ENCODE results near the gene NT5DC2. TPM values are rescaled to one million over a fixed set of nuclear protein-coding genes. Genes with fewer than 3 reads are reported as not detected.

The NT5DC2 gene
- polyA plus RNA-seq, 4 donors = 4.9 to 46.9 (median 23.8) TPM

DNA sequence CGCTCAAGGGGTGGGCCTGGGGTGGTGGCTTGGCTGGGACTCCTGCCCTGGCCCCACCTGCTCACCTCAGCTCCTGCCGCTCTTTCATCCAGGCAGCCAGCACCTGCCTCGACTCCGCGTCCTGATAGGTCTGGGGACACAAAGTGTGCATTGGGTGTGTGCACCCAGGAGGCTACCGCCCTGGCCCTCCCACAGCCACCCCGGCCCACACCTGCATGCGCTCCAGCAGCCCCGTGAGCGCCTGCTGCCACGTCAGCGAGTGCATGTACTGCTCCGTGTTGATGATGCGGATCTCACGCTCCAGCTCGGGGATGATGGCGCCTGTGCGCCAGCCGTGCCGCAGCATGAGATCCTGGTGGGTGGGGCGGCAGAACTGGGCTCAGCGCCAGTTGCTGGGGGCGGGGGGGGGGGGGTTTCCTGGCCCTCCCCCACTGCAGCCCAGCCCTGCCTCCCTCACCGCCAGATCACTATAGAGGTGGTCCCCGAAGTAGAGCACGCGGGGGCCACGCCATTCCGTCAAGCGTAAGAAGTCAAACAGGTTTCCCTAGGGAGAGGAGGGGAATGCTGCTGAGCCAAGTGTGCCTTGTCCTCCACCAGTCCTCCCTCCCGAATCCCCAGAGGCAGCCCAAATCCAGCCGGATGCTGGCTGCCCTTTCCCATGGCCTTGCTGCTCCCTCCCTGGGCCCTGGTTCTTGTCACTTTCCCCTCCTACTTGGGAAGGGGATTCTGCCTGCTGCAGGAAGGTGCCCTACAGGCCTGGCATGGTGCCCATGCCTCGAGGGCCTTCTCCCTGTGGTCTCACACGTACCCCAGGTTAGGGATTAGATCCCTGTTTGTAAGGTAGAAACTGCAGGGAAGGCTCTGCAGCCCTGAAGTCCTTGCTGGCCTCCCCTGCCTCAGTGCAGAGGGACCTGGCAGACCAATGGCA, 8.6 kb downstream of the NT5DC2 start:
- Histone ChIP-seq H3K9me3 (ENCODE audit: control insufficient read depth in 2 of 2, insufficient read depth in 1 of 2, low read depth in 1 of 2, low read length in 1 of 2) (no peaks in the 10 kb centered on the region), H3K27me3 (ENCODE audit: control insufficient read depth in 3 of 3, insufficient read depth in 3 of 3, low read length in 3 of 3) (no peaks in the 10 kb centered on the region), H3K4me1 (ENCODE audit: control insufficient read depth in 3 of 3, insufficient read depth in 2 of 3, low read depth in 1 of 3, low read length in 2 of 3) (no peaks in the 10 kb centered on the region), H3K4me3 (ENCODE audit: low read depth in 1 of 3, low read length in 3 of 3) (no peak overlapping the region), H3K36me3 (ENCODE audit: control insufficient read depth in 3 of 3, insufficient read depth in 2 of 3, low read depth in 1 of 3, low read length in 3 of 3) (peaks cover 0 to 70% (median 2%) of the 10 kb centered on the region in 3 donors), H3K27ac (ENCODE audit: low read depth in 1 of 3, low read length in 2 of 3) (peak overlapping the region in 1 of 3 donors; percentile 18)
- FAIRE-seq (no peak), DNase-seq (no peak)
- 78 to 87% (median 78%) methylated on average over 31 to 34 of the region's 34 CpGs for WGBS, 3 donors

DNA sequence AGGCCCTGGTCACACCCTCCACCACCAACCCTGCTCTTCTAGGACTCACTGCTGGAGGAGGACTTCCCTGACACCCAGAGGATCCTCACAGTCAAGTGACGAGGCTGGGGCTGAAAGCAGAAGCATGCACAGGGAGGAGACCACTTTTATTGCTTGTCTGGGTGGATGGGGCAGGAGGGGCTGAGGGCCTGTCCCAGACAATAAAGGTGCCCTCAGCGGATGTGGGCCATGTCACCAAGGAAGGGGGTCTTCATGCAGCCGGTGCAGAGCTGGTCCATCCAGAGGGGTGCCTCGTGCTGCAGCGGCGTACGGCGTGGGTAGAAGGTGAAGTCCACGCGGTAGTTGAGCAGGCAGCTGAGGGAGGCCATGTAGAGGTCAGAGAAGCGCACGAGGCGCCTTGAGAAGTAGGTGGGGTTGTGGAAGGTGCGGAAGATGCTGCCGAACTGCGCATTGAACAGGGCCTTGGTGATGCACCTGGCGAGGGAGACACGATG, 9.4 kb downstream of the NT5DC2 start:
- no peaks in the 10 kb centered on the region for H3K9me3 ChIP-seq (ENCODE audit: control insufficient read depth in 2 of 2, insufficient read depth in 1 of 2, low read depth in 1 of 2, low read length in 1 of 2)
- FAIRE-seq = no peak
- H3K36me3 ChIP-seq (ENCODE audit: control insufficient read depth in 3 of 3, insufficient read depth in 2 of 3, low read depth in 1 of 3, low read length in 3 of 3) = peaks cover 0 to 67% (median 2%) of the 10 kb centered on the region in 3 donors
- no peaks in the 10 kb centered on the region for H3K27me3 ChIP-seq (ENCODE audit: control insufficient read depth in 3 of 3, insufficient read depth in 3 of 3, low read length in 3 of 3)
- H3K4me3 ChIP-seq (ENCODE audit: low read depth in 1 of 3, low read length in 3 of 3) = no peak overlapping the region
- no peak overlapping the region for H3K27ac ChIP-seq (ENCODE audit: low read depth in 1 of 3, low read length in 2 of 3)
- 93 to 94% (median 93%) methylated on average over 18 of the region's 18 CpGs for WGBS, 3 donors
- no peak for DNase-seq
- H3K4me1 ChIP-seq (ENCODE audit: control insufficient read depth in 3 of 3, insufficient read depth in 2 of 3, low read depth in 1 of 3, low read length in 2 of 3) = no peaks in the 10 kb centered on the region

DNA sequence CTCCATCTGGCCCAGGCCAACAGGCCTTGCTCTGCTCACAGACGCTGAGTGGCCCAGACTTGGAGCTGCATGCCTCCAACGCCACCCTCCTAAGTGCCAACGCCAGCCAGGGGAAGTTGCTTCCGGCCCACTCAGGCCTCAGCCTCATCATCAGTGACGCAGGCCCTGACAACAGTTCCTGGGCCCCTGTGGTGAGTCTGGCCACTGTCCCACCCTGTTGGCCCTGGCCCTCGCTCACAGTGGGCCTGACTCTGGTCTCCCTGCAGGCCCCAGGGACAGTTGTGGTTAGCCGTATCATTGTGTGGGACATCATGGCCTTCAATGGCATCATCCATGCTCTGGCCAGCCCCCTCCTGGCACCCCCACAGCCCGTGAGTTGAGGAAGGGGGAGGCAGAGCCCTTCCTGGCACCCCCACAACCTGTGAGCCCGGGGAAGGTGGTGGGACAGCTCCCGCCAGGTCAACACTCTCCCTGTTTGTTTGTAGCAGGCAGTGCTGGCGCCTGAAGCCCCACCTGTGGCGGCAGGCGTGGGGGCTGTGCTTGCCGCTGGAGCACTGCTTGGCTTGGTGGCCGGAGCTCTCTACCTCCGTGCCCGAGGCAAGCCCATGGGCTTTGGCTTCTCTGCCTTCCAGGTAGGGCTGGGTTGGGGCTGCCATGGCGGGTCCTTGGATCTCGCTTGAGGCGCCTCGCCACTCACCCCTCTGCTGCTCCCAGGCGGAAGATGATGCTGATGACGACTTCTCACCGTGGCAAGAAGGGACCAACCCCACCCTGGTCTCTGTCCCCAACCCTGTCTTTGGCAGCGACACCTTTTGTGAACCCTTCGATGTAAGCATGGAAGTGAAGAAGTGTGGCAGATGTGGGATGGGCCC, 10.0 kb downstream of the NT5DC2 start:
- DNase-seq (no peak), FAIRE-seq (no peak)
- Histone ChIP-seq H3K4me1 (ENCODE audit: control insufficient read depth in 3 of 3, insufficient read depth in 2 of 3, low read depth in 1 of 3, low read length in 2 of 3) (peaks cover 0 to under 1% (median 0%) of the 10 kb centered on the region in 3 donors), H3K27me3 (ENCODE audit: control insufficient read depth in 3 of 3, insufficient read depth in 3 of 3, low read length in 3 of 3) (no peaks in the 10 kb centered on the region), H3K9me3 (ENCODE audit: control insufficient read depth in 2 of 2, insufficient read depth in 1 of 2, low read depth in 1 of 2, low read length in 1 of 2) (no peaks in the 10 kb centered on the region), H3K4me3 (ENCODE audit: low read depth in 1 of 3, low read length in 3 of 3) (no peak overlapping the region), H3K27ac (ENCODE audit: low read depth in 1 of 3, low read length in 2 of 3) (no peak overlapping the region), H3K36me3 (ENCODE audit: control insufficient read depth in 3 of 3, insufficient read depth in 2 of 3, low read depth in 1 of 3, low read length in 3 of 3) (peaks cover 0 to 61% (median under 1%) of the 10 kb centered on the region in 3 donors)
- WGBS, 3 donors = 93 to 97% (median 93%) methylated on average over 26 of the region's 26 CpGs

DNA sequence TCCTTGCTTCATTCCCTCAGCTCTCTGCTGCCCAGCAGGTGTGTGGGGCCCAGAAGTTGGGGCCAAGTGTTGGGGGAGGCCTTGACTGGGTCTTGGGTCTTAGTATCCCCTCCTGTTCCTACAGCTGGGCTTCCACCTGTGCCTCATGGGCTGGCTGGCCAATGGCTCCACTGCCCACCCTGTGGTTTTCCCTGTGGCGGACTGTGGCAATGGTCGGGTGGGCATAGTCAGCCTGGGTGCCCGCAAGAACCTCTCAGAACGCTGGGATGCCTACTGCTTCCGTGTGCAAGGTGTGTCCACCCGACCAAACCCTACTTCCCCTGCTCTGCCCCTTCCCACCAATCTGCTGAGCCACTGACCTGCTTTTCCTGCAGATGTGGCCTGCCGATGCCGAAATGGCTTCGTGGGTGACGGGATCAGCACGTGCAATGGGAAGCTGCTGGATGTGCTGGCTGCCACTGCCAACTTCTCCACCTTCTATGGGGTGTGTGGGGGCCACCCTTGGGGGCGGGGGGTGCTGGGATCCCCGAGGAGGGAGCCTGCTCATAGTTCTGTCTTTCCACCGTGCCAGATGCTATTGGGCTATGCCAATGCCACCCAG, 10.9 kb downstream of the NT5DC2 start:
- no peak overlapping the region for H3K4me3 ChIP-seq (ENCODE audit: low read depth in 1 of 3, low read length in 3 of 3)
- 84 to 91% (median 90%) methylated on average over 14 of the region's 14 CpGs for WGBS, 3 donors
- no peak for FAIRE-seq
- no peaks in the 10 kb centered on the region for H3K9me3 ChIP-seq (ENCODE audit: control insufficient read depth in 2 of 2, insufficient read depth in 1 of 2, low read depth in 1 of 2, low read length in 1 of 2)
- H3K36me3 ChIP-seq (ENCODE audit: control insufficient read depth in 3 of 3, insufficient read depth in 2 of 3, low read depth in 1 of 3, low read length in 3 of 3) = peaks cover 0 to 56% (median 0%) of the 10 kb centered on the region in 3 donors
- H3K27me3 ChIP-seq (ENCODE audit: control insufficient read depth in 3 of 3, insufficient read depth in 3 of 3, low read length in 3 of 3) = no peaks in the 10 kb centered on the region
- H3K27ac ChIP-seq (ENCODE audit: low read depth in 1 of 3, low read length in 2 of 3) = no peak overlapping the region
- no peak for DNase-seq
- H3K4me1 ChIP-seq (ENCODE audit: control insufficient read depth in 3 of 3, insufficient read depth in 2 of 3, low read depth in 1 of 3, low read length in 2 of 3) = peaks cover 0 to 6% (median 0%) of the 10 kb centered on the region in 3 donors

DNA sequence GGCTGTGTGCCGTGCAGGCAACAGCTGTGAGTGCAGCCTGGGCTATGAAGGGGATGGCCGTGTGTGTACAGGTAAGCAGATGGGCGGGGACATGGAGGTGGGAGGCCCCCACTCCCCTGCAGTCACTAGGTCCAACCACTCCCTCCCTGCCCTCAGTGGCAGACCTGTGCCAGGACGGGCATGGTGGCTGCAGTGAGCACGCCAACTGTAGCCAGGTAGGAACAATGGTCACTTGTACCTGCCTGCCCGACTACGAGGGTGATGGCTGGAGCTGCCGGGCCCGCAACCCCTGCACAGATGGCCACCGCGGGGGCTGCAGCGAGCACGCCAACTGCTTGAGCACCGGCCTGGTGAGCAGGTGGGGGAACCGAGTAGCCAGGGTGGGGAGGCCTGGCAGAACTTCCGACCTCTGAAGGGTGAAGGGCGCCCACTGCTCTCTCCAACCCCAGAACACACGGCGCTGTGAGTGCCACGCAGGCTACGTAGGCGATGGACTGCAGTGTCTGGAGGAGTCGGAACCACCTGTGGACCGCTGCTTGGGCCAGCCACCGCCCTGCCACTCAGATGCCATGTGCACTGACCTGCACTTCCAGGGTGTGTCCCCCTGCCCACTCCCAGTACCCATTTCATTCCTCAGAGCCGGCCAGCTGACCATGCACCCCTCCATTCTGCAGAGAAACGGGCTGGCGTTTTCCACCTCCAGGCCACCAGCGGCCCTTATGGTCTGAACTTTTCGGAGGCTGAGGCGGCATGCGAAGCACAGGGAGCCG, 11.6 kb downstream of the NT5DC2 start:
- H3K27me3 ChIP-seq (ENCODE audit: control insufficient read depth in 3 of 3, insufficient read depth in 3 of 3, low read length in 3 of 3) = no peaks in the 10 kb centered on the region
- H3K36me3 ChIP-seq (ENCODE audit: control insufficient read depth in 3 of 3, insufficient read depth in 2 of 3, low read depth in 1 of 3, low read length in 3 of 3) = peaks cover 0 to 49% (median 0%) of the 10 kb centered on the region in 3 donors
- FAIRE-seq (no peak), DNase-seq (no peak)
- H3K4me3 ChIP-seq (ENCODE audit: low read depth in 1 of 3, low read length in 3 of 3) = no peak overlapping the region
- H3K4me1 ChIP-seq (ENCODE audit: control insufficient read depth in 3 of 3, insufficient read depth in 2 of 3, low read depth in 1 of 3, low read length in 2 of 3) = peaks cover 0 to 6% (median 0%) of the 10 kb centered on the region in 3 donors
- 89 to 92% (median 91%) methylated on average over 32 to 33 of the region's 33 CpGs for WGBS, 3 donors
- H3K27ac ChIP-seq (ENCODE audit: low read depth in 1 of 3, low read length in 2 of 3) = no peak overlapping the region
- H3K9me3 ChIP-seq (ENCODE audit: control insufficient read depth in 2 of 2, insufficient read depth in 1 of 2, low read depth in 1 of 2, low read length in 1 of 2) = no peaks in the 10 kb centered on the region

DNA sequence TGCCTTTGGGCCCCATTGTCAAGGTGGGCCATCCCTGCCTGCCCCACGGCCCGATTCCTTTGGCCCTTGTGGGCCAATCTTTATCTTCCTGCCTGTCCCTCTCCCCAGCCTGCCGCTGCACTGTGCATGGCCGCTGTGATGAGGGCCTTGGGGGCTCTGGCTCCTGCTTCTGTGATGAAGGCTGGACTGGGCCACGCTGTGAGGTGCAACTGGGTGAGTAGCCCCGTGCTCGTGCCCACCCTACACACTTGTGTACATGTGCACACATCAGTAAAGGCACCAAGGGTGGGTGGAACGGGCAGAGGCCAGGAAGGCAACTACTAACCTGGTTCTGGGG, 12.2 kb downstream of the NT5DC2 start:
- no peaks in the 10 kb centered on the region for H3K27me3 ChIP-seq (ENCODE audit: control insufficient read depth in 3 of 3, insufficient read depth in 3 of 3, low read length in 3 of 3)
- peaks cover 0 to 6% (median 0%) of the 10 kb centered on the region in 3 donors for H3K4me1 ChIP-seq (ENCODE audit: control insufficient read depth in 3 of 3, insufficient read depth in 2 of 3, low read depth in 1 of 3, low read length in 2 of 3)
- FAIRE-seq = no peak
- H3K36me3 ChIP-seq (ENCODE audit: control insufficient read depth in 3 of 3, insufficient read depth in 2 of 3, low read depth in 1 of 3, low read length in 3 of 3) = peaks cover 0 to 44% (median 0%) of the 10 kb centered on the region in 3 donors
- WGBS, 3 donors = 88 to 89% (median 88%) methylated on average over 8 of the region's 8 CpGs
- DNase-seq = no peak
- no peaks in the 10 kb centered on the region for H3K9me3 ChIP-seq (ENCODE audit: control insufficient read depth in 2 of 2, insufficient read depth in 1 of 2, low read depth in 1 of 2, low read length in 1 of 2)
- no peak overlapping the region for H3K27ac ChIP-seq (ENCODE audit: low read depth in 1 of 3, low read length in 2 of 3)
- H3K4me3 ChIP-seq (ENCODE audit: low read depth in 1 of 3, low read length in 3 of 3) = no peak overlapping the region

DNA sequence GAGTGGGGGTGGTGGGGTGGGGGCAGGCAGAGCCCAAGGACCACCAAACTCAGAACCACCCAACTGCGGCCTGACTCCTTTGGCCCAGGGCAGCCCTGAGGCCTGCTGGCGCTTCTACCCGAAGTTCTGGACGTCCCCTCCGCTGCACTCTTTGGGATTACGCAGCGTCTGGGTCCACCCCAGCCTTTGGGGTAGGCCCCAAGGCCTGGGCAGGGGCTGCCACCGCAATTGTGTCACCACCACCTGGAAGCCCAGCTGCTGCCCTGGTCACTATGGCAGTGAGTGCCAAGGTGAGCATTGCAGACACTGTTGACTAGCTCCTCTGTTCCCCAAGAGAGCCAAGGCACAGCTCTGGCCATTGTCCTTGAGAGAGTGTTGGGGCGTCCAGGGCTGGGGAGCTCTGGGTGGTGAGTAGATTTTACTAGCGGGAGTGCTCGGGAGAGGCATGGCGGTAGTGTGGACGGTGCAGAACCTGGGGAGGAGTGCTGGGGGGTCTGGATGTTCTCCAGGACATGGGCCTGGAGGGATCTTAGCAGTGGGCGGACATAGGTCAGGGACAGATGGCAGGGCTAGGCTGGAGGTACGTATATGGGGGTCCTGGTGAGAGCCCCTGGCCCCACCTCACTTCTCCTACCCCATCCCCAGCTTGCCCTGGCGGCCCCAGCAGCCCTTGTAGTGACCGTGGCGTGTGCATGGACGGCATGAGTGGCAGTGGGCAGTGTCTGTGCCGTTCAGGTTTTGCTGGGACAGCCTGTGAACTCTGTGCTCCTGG, 12.8 kb downstream of the NT5DC2 start:
- DNase-seq (no peak), FAIRE-seq (no peak)
- Histone ChIP-seq H3K36me3 (ENCODE audit: control insufficient read depth in 3 of 3, insufficient read depth in 2 of 3, low read depth in 1 of 3, low read length in 3 of 3) (peaks cover 0 to 38% (median 0%) of the 10 kb centered on the region in 3 donors), H3K27ac (ENCODE audit: low read depth in 1 of 3, low read length in 2 of 3) (no peak overlapping the region), H3K4me1 (ENCODE audit: control insufficient read depth in 3 of 3, insufficient read depth in 2 of 3, low read depth in 1 of 3, low read length in 2 of 3) (peaks cover 0 to 6% (median 0%) of the 10 kb centered on the region in 3 donors), H3K27me3 (ENCODE audit: control insufficient read depth in 3 of 3, insufficient read depth in 3 of 3, low read length in 3 of 3) (no peaks in the 10 kb centered on the region), H3K4me3 (ENCODE audit: low read depth in 1 of 3, low read length in 3 of 3) (no peak overlapping the region), H3K9me3 (ENCODE audit: control insufficient read depth in 2 of 2, insufficient read depth in 1 of 2, low read depth in 1 of 2, low read length in 1 of 2) (no peaks in the 10 kb centered on the region)
- WGBS, 3 donors = 89 to 92% (median 91%) methylated on average over 19 to 20 of the region's 20 CpGs
